HG03439 (cell line): Measurements from ENCODE around the gene SSH3.
A peak's percentile ranks its signal among the peaks of the same experiment; 100 is the strongest.

Experiments used
- ATAC-seq: cut with Tn5 transposase; IDR thresholded peaks from one replicate; pipeline ENCODE4 v1.9.1; 2021; ENCODE audit warnings: mild to moderate bottlenecking, moderate library complexity; ENCODE audit not compliant: unreplicated experiment

The SSH3 gene

DNA sequence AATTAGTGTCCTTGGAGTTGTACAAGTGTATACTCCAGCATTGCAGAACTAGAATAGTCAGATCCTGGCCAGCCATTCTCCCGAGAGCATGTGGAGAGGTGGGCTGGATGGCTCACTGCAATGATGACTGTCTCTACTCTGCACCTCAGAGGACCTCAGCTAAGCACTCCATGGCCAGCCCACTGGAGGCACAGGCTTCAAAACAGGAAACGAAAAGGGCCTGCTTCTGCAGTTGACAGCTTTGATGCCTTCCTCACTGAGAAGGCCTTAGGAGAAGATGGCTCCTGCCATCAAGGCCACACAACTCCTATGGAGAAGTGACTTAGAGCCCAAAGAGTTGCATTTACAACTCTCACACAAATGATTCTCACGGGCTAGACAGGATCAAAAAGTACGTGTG, 40.9 kb downstream of the SSH3 start:
- ATAC-seq = no peak

DNA sequence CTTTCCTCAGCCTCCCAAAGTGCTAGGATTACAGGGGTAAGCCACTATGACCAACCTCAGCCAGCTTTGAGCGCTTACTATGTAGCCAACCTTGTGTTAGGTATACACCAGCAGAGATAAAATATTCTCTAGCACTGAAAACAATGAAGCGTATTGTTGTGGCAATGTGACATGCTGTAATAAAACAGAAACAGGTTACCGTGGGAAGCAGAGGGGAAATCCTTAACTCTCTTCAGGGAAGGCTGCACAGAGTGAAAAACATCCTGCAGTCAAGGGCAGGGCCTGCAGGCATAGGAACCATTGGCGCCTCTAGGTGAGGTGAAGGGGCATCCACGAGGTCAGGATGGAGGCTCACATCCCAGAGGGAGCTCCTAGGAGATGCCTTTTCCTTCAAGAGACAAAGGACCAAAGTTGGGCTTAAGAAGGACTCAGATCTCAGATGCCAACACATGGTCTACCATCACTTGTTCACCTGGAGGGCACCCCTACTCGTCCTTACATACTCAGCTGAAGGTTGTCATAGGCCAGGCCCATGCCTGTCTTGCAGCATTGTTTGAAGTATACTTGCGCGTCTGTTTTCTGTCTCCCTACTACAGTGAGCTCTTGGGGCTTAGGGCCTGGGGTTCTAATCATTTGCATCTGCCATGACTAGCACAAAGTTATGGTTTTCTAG, 42.1 kb downstream of the SSH3 start:
- no peak for ATAC-seq

GRCh38 chr11:67345920-67346819, 42.8 kb downstream of the SSH3 start:
- ATAC-seq = no peak

GRCh38 chr11:67347964-67348749, 44.8 kb downstream of the SSH3 start:
- ATAC-seq = no peak

DNA sequence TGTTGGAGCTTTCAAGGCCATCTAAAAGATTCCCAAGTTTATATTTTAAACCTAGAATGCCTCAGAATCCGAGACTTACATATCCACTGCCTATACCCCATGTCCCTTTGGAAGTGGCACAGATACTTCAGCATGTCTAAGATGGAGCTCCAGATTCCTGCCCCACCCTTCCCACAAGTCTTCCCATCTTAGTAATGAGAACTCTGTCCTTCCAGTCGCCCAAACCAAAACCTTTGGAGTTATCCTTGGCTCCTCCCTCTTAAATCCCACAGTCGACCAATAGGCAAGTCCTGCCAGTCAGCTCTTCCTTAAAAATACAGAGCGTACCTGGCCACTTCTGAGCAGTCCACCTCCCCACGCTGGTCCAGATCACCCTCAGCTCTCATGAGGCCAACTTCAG, 45.7 kb downstream of the SSH3 start:
- no peak for ATAC-seq

DNA sequence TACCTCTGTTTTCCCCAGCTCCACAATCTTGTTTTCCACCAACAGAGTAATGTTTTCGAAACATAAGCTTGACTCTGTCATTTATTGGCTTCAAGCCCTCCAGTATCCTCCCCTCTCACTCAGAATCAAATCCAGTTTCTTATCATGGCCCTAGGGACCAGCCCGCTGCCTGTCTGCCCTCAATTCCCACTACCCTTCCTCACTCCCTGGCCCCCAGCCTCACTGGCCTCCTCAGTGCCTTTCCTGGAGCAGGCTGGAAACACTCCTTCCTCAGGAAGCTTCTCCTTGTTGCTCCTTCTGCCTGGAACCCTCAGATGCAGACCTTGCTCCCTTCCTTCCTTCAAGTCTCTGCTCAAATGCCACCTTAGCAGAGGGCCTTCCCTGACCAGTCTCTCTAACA, 46.1 kb downstream of the SSH3 start:
- ATAC-seq = no peak

GRCh38 chr11:67349928-67350465, 46.7 kb downstream of the SSH3 start:
- no peak for ATAC-seq

DNA sequence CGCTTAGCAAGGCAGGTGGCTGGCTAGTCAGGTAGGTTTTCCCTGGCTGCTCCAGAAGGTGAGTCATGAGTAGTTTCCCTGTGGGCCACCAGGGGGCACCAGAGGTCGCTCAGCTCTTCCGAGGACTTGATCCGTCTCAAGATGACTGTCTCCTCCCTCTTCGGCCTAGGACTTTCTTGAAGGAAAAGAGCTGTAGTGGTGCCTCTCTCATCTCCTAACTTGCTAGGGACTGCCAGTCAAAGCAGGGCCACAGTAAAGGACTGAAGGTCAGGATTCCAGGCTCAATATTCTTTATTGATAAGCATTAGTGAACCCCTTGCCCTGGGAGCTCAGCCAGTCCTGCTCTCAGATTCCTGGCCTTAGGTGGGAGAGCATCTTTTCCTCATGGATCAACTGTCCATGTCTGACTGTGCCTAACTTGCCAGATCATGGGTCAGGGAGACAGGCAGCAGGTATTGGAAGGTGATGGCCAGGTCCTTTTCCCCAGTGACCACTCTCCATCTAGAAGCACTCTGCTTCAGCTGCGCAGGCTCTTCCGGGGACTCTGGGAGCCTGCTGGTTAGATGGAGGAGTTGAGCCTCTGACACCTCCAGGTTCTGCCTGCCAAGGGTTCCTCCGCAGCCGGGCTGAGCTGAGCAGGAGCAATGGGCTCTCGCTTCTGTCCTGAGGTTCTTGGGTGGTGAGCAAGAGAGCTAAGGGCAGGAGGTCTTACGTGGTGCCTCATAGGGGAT, 48.1 kb downstream of the SSH3 start:
- no peak for ATAC-seq

GRCh38 chr11:67352546-67353316, 49.4 kb downstream of the SSH3 start:
- peak; percentile 10 for ATAC-seq

GRCh38 chr11:67353317-67354074, 50.2 kb downstream of the SSH3 start, which contains the start of gene POLD4:
Gene POLD4, minus strand, starts transcription at chr11:67353546. Its CDS starts 147 bp downstream, at chr11:67353399.
- peak; percentile 80 for ATAC-seq

DNA sequence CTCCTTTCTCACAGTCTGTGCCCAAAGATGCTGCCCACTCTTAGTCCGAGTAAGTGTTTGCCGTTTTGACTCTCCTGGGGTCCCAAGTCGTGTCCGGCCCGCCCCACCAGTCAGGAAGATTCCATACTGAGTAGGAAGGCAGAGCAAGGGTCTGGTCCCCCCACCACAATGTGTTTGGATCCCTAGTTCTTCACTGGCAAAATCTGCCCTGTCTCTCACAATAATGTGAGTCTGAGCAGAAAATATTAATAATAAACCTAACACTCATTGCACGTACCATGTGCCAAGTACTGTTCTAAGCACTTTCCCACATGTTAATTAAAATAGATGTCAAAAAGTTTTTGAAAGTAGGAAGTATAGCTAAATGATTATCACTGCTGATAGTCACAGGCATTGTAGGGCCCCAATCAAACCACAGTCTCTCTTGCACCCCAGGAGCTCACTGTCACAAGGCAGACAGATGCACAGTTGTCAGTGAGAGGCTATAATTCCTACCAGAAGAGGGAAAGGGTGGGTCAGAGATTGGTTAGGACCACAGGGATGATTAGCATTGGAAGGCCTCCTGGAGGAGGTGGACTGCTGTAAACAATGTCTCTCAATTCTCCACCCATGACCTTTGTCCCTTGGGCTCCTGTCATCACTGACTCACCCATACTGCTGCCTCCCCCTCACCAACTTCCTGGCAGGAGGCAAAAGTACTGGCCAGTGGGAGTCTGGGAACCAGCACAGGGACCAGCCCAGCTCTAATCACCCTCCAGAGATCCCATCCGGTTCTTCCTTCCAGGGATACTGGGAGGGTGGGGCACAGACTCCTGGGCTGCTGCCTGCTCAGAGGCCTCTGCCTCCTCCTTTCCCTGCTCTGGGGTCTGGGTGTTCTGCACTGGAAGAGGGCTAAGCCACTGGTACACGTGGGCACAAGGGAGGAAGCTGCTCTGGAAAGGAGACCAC, 51.0 kb downstream of the SSH3 start:
- no peak for ATAC-seq

DNA sequence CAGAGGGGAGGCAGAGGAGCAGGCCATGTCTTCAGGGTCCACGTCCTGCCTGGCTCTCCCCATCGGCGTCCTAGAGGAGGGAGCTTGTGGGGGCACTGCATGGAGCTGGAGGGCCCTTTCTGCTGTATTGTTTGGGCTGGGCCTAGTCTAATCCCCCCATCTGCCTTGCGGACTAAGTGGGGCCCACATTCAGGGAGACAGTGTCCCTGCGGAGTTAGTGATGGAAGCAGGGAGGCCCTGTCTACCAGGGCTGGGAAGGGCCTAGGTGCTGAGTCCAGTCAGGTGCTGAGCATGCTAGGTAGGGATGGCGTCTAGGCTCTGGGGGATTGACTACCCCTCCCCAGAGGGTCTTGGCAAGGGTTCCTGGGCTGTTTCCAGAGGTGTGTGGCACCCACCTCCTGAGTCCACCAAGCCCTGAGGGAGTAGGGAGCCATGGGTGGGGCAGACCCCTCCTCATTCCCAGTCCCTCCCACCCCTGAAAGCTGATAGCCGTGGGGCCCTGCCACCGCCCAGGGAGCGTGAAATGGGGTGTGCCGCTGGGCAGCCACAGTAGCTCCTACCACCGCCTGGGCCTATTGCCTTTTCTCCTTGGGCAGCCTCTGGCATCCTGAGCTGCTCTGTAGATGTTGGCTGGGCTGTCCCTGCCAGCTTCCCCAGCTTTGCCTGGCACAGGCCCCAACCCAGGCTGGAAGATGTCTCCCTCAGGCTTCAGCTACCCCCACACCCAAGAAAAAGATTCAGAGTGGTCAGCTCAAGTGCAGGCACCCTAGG, 51.9 kb downstream of the SSH3 start:
- no peak for ATAC-seq

DNA sequence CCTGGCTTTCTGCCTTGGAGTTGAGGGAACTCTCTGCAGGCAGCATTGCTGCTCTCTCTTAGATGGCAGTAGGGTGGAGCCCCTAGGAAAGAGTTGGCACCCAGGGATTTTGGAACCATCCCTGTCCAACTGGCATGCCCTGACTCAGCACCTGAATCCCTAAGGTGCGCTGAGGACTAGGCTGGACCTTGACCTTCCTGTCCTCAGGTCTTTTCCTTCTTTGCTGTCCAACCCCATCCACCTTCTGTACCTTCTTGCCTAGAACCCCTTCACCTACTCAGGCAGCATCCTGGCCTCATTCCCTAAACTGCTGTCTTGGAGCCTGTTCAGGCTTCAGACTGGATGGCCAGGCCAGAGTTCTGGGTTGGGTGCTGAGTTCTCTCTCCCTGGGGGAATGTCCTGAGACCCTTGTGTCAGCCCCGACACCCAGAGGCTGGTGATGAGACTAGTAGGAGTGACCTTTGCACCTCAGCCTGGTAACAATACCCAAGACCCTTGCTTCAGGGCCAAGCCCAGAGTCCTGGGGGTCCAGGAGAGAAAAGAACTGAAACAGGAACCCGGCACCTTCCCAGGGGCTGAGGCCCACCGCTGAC, 52.6 kb downstream of the SSH3 start:
- no peak for ATAC-seq

DNA sequence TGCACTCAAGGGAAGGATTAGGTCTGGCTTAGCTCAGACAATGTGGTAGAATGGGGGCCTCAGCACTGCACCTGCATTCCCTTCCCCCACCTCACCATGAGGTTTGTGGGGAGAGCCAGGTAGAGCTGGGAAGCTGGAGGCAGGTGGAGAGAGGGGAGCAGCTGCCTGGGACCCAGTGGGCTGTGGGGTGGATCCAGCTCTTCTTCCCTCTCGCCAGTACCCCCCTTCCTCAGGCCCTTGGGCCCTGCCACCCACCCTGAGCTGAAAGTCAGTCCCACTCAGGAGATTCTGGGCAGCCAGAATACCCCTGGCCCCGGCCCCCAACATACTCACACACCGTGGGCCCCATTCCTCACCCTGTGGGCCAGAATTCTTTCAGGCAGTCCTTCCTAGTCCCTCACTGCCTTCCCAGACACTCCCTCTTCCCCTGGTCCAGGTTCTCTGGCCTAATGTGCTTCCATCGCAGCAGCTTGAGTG, 53.1 kb downstream of the SSH3 start:
- no peak for ATAC-seq

- ATAC-seq = no peak
These were observed 53.7 kb downstream of the SSH3 start for GRCh38 chr11:67356864-67357561.
